Epidermal melanocyte (primary cell): Measurements from ENCODE around the gene FOXJ1.

ENCODE experiments used
- DNase-seq: peaks from one replicate; pipeline ENCODE4 v3.0.0; 2011; ENCODE audit warnings: low spot score; ENCODE audit not compliant: insufficient read length

Gene FOXJ1

DNA sequence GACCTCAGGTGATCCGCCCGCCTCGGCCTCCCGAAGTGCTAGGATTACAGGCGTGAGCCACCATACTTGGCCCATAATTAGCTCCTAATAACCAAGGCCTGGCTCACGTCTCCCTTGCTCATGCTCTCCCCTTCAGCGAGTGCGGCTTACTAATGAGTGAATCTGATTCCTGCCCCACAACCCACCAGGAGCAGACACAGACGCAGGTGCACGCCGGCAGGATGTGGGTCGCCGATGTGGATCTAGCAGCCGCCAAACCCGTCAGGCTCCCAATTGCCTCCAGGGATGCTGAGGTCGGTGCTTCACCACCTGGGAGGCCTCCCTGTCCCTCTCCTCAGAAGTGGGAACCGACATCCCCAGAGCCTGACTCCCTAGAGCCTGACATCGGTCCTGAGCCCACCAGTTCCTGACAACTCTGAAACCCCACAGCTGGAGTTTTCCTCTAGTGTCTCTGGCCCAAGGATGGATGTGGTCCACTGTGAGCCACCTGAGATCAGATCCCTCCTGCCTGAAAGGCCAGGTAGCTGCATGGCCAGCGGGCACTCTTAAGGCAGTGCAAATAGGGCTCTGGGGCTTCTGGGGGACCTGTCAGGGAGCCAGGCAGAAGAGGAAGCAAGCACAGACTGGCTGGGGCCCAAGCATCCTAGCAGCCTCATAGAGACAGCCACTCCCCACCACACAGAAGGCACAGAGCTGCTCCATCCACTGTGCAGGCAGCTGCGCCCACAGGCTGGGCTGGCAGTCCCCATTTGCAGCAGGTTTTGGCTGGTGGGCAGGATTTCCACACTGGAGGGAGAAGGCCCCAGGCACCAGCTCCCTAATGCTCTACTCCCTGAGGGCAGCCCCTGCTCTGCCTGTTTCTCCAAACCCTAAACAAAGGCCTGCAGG is 48.3 kb downstream of the FOXJ1 start:
- DNase-seq = no peak

DNA sequence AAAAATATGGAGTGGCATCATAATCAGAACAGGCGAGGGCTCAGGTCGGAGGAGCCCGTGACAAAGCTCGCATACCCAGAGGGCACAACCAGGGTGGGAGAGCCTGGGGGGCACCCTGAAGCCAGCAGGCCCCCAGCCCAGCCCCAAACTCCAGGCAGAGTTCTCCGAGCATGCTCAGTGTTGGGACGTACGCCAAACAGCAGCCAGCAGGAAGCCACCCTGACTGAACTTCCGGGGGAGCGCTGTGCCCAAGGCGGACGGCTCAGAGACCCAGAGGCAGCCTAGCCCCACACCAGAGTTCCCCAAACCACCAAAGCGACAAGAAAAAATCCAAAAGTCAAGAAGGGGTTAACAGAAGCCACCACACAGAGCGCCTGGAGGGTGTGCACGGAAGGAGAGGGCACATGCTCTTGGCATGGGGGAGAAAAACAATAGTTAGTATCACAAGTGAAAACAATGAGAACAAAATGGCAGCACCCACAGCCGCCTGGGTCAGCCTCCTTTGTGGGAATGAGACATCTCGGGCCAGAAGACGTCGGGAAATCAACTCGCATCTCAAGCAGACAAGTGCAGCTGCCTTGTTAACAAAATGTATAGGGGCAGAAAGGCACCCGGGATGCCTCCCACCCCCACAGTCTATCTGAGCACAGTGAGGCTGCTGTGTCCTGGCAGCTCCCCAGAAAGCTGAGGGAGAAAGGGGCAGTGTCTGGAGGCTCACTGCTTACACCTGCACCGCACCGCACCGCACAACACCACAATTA is 49.3 kb downstream of the FOXJ1 start:
- DNase-seq = no peak

DNA sequence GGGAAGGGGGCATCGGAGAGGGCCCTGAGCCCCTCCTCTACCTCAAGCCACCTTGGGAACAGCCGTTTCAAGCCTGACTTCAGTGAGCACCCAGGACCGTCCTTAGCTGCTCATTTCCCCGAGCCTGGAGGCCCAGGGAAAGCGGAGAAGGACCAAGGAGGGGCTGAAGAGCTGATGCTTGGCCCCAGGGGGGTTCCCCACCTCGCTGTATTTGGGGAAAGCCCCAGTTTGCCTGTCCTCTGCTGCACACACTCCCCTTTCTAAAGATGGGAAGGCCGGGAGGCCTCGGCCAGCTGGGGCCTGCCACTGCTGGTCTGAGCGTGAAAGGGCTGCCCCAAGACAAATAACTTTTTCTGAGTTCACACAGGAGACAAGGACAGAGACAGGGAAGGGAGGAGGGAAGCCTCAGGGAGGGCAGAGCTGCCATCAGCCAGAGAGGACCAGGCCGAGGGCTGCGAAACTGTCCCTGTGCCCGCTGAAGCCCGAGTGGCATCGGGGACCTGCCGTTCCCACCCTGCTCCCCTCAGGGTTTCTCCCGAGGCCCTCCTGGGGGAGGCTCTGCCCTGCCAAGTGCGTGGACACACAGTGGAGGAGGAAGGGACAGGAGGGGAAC is 50.4 kb downstream of the FOXJ1 start:
- no peak for DNase-seq

DNA sequence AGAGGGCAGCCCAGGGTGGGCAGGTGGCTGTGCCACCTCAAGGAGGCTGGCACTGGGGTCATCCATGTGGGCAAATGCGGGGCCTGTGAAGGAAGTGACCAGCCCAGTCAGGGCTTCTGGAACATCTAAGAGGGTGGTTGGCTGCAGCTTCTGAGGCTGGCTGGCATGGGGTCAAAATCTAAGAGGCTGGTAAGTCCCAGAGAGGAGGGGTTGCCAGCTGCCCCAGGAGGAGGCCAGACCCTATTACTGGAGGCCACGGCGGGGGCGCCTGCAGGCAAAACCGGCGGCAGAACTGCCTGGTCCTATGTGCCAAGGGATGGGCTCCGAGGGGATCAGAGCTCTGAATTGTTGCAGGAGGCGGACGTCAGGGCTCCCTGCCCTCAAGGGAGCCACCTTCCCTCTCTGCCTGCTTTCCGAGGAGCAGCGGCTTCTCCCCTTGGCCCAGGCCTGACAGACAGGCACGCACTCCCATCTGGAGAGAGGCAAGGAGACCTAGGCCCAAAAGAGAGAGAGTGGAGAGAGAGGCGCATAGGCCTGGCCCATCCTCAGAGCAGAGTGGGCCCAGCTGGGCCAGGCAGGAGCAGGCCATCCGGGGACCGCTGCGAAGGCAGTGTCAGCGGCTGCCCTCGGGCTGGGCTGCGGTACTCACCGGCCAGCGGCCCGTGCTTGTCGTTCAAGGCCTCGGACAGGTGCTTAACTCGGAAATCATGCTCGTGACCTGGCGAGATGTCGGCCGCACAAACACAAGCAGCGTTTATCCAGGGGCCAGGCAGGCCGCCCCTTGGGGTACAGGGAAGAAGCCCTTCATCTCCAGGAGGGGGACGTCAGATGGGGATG is 51.1 kb downstream of the FOXJ1 start:
- no peak for DNase-seq

DNA sequence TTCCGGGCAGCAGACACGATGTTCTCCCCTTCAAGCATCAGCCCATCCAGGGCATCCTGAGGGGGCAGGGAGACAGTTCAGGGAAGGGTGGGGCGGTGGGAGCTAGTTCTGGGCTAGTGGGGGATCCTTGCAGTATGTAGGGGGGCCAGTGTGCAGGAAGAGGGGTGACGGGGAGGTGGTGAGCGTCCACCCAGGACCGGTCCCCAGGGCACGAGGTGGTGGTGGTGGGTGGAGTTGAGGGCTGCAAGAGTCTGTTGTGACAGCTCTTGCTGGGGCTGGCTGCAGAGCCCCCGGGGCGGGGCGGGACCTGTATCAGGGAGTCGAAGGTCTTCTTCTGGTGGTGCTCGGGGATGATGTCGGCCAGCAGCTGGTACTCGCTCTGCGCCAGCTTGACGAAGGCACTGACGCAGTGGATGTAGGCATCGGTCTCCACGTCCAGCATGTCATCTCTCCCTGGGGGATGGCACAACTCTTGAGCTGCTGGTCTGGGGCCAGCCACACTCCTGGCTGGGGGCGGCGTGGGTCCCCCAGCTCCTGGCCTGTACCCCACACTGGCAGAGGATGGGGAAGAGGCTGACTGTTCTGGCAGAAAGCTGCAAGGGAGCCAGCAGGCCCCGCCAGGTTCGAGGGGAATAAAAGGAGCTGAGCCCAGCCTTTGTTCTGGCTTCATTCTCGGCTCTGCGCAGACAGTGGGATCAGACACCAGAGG is 52.0 kb downstream of the FOXJ1 start:
- no peak for DNase-seq

DNA sequence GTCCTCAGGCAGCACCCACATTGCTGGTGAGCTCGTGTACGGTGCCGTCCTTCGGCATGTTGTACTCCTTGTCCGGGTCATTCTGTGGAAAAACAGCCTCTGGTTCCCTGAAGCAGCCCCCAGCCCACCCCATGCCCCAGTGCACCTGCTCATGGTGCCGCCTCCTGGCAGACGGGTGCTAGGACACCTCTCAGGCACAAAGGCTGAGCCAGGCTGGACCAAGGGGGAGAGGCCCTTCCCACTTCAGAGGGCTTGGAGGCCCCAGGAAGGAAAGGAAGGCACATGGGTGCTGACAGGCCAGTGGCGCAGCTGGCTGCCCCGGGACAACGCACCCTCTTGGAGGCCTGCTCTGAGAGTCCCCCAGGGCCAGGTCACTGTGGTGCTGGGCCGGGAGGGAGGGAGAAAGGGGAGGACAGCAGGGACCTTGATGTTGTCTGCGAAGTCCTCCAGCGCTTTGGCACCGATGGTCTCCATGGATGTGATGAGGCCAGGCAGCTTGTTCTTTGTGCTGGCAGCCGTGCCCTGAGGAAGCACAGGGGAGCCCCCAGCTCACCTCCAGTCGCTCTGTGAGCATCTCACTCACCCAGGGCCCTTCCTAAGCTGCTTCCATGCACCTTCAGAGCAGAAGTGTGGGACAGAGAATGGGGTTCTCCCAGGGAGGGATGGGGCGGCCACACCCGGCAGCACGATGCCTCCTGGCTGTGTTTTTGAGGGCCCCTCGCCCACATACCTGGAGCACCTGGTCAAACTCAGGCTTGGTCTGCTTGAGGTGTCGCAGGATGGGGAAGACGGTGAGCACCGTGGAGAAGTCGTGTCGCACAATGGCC is 52.8 kb downstream of the FOXJ1 start:
- no peak for DNase-seq

DNA sequence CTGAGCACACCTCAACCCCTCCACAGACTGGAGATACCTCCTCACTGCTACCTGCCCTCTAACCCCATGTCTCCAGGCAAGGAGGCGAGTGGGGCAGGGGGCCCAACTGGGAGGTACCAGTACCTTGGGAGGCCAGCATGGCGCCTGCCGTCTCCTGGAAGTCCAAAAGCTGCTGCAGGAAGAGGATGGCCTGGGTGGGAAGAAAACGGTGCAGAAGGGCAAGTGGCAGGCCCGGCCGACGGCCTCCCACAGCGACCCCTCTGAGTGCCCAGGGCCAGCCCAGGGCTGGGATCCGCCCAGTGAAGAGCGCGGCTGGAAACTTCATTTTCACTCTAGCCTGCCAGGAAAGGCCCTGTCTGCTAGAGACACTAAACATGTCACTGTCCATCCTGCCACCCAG is 53.5 kb downstream of the FOXJ1 start:
- no peak for DNase-seq

DNA sequence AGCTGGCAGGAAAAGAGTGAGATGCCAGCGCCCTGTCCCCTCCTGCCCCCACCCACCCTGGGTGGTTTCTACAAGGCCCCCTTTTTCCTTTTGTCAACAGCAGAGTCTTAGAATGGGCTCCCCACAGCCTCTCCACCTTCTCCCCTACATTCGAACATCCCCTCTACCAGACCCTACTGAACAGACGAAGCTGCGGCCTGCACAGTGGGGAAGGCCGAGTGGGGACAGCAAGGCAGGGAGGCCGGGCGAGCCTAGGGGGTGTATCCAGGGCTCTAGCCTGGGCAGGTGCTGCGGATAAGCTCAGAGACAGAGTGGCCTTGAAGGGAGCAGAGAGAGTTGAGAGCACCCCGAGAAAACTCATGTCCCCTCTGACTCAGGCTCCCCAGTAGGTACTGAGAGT is 54.7 kb downstream of the FOXJ1 start:
- no peak for DNase-seq
